Uterus (tissue), 2 donors: ENCODE data around the gene CFAP251.

Source experiments
- POLR2A ChIP-seq, 2 donors: fragments of 450-650 bp; IDR thresholded peaks; one replicate each; pipeline ENCODE4 v1.6.1; 2016; ENCODE audit warnings: antibody characterized with exemption in 2 of 2, mild to moderate bottlenecking in 1 of 2, moderate library complexity in 1 of 2
- TF ChIP-seq, protein P1 (sequence below), 4 experiments: fragments of 200-600 bp in 2 of 4; fragments of 450-650 bp in 2 of 4; sonication (generic) in 2 of 4; IDR thresholded peaks; one replicate each; pipeline ENCODE4 v1.5.1; 2016 to 2019; ENCODE audit warnings: antibody characterized with exemption in 4 of 4, mild to moderate bottlenecking in 2 of 4, moderate library complexity in 1 of 4

DNA sequence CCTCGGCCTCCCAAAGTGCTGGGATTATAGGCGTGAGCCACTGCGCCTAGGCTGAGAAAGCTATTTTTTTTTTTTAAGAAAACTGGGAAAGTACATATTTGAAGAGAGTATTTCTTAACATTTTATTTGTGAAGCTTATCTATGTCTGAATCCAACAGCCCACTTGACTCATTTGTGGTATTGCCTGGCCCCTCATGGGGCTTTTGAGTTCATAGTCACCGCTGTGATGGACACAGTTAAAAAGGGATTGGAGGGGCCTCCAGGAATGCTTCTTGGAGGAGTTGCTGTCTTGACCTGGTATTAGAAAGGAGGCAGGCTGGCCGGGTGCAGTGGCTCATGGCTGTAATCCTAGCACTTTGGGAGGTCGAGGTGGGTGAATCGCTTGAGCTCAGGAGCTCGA is 129.8 kb downstream of the CFAP251 start:
- TF ChIP-seq, protein P1, sequence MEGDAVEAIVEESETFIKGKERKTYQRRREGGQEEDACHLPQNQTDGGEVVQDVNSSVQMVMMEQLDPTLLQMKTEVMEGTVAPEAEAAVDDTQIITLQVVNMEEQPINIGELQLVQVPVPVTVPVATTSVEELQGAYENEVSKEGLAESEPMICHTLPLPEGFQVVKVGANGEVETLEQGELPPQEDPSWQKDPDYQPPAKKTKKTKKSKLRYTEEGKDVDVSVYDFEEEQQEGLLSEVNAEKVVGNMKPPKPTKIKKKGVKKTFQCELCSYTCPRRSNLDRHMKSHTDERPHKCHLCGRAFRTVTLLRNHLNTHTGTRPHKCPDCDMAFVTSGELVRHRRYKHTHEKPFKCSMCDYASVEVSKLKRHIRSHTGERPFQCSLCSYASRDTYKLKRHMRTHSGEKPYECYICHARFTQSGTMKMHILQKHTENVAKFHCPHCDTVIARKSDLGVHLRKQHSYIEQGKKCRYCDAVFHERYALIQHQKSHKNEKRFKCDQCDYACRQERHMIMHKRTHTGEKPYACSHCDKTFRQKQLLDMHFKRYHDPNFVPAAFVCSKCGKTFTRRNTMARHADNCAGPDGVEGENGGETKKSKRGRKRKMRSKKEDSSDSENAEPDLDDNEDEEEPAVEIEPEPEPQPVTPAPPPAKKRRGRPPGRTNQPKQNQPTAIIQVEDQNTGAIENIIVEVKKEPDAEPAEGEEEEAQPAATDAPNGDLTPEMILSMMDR (IDR thresholded peaks at IDR 0.05), result no peak
- TF ChIP-seq POLR2A (IDR thresholded peaks at IDR 0.05), result no peak
